ENCODE data around the gene SMYD3. TPM values are rescaled to one million over a fixed set of nuclear protein-coding genes. Genes with fewer than 3 reads are reported as not detected.

SMYD3 gene
- total RNA-seq, 2 donors from 2014 or later = 13.5 to 20.8 TPM

DNA sequence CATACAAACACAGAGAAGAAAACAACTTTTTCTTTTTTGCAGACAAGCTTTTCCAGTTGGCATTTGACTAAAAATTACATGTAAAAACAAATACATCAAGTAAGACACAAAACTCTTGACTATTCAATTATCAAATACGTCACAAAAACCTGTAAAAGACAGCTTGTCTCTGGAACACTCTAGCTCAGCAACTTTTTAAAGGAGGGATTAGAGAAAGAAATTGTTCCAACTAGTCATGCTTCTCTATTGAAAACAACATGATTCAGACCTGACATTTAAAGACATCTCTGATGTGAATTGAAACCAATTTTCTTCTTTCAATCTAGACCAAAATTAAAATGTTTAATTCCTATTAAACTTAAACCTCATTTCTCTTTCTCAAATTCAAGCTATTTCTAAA lies 30.3 kb downstream of the SMYD3 start:
- no peak for DNase-seq
- Histone ChIP-seq H3K27ac (no peak overlapping the region), H3K4me1 (no peaks in the 10 kb centered on the region), H3K4me3 (no peak overlapping the region), H3K36me3 (replicated peaks in 1 of 2; ENCODE audit: insufficient read depth in 1 of 2, low read depth in 2 of 2) (no peaks in the 10 kb centered on the region), H3K27me3 (no peaks in the 10 kb centered on the region), H3K9me3 (no peaks in the 10 kb centered on the region)
- 53 to 54% methylated on average over 1 of the region's 1 CpG for WGBS, 2 donors
- intact Hi-C loops (cut with DNase I) = no loop called here
- no peak for ATAC-seq
- TF ChIP-seq, protein P1, sequence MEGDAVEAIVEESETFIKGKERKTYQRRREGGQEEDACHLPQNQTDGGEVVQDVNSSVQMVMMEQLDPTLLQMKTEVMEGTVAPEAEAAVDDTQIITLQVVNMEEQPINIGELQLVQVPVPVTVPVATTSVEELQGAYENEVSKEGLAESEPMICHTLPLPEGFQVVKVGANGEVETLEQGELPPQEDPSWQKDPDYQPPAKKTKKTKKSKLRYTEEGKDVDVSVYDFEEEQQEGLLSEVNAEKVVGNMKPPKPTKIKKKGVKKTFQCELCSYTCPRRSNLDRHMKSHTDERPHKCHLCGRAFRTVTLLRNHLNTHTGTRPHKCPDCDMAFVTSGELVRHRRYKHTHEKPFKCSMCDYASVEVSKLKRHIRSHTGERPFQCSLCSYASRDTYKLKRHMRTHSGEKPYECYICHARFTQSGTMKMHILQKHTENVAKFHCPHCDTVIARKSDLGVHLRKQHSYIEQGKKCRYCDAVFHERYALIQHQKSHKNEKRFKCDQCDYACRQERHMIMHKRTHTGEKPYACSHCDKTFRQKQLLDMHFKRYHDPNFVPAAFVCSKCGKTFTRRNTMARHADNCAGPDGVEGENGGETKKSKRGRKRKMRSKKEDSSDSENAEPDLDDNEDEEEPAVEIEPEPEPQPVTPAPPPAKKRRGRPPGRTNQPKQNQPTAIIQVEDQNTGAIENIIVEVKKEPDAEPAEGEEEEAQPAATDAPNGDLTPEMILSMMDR (IDR thresholded peaks at IDR 0.05) = no peak
- no peak for TF ChIP-seq POLR2A (IDR thresholded peaks at IDR 0.05)

DNA sequence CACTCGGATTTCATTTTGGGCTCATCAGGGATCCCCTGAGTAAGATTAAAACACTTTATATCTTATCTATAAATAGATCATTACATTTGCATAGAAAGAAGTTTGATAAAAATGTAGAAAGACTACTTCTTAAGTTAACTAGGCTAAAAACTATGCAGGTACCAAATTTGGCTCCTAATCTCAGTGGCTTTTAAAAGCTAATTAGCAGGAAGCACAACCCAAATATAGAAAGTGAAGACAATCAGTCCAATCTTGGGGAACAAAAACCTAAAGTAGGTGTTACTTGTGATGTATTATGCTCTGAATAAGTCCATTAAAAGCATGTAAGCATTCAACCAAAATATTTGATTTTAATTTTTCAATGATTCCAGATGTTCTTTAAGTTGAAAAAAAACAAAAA lies 35.4 kb downstream of the SMYD3 start:
- Histone ChIP-seq H3K27ac (no peak overlapping the region), H3K4me1 (no peaks in the 10 kb centered on the region), H3K36me3 (replicated peaks in 1 of 2; ENCODE audit: insufficient read depth in 1 of 2, low read depth in 2 of 2) (no peaks in the 10 kb centered on the region), H3K9me3 (no peaks in the 10 kb centered on the region), H3K4me3 (no peak overlapping the region), H3K27me3 (no peaks in the 10 kb centered on the region)
- intact Hi-C loops (cut with DNase I) = no loop called here
- DNase-seq = no peak
- no peak for ATAC-seq
- TF ChIP-seq, protein P1 (IDR thresholded peaks at IDR 0.05) = no peak
- TF ChIP-seq POLR2A (IDR thresholded peaks at IDR 0.05) = no peak
- WGBS, 2 donors = 95 to 96% methylated on average over 1 of the region's 1 CpG

DNA sequence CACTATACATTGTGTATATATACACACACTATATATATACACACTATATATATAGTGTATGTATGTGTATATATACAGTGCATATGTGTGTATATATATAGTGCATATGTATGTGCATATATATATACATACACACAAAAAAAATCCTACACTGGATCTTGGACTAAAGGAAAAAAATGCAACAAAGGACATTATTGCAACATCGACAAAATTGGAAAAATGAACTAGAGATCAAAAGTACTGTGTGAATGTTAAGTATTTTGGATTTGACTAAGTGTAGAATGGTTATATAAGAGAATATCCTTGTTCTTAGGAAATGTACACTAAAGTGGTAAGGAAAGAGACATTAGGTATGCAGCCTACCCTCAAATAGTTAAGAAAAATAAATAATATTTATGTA lies 36.5 kb downstream of the SMYD3 start:
- ATAC-seq (no peak), DNase-seq (no peak)
- 96 to 100% methylated on average over 1 of the region's 1 CpG for WGBS, 2 donors
- intact Hi-C loops (cut with DNase I) = no loop called here
- H3K4me1 ChIP-seq = no peaks in the 10 kb centered on the region
- TF ChIP-seq, protein P1 (IDR thresholded peaks at IDR 0.05) = no peak
- no peak for TF ChIP-seq POLR2A (IDR thresholded peaks at IDR 0.05)
- no peaks in the 10 kb centered on the region for H3K27me3 ChIP-seq
- H3K36me3 ChIP-seq (replicated peaks in 1 of 2; ENCODE audit: insufficient read depth in 1 of 2, low read depth in 2 of 2) = no peaks in the 10 kb centered on the region
- no peak overlapping the region for H3K4me3 ChIP-seq
- no peaks in the 10 kb centered on the region for H3K9me3 ChIP-seq
- H3K27ac ChIP-seq = no peak overlapping the region

DNA sequence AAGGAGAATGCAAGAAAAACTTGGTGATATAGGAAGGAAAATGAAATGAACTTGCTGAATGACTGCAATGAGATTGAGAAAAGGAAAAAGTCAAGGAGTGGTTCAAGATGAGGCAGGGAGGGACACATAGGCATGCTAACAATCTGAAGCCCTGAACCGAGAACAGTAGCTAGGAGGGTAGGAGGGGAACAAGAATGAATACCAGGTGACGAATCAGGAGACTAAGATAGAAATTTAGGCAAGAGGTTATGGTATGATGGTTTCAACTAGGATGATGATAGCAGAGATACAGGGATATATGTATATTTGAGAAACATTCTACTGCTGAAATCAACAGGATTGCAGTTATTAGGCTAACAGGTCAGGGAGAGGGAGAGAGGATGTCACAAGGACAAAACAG lies 44.1 kb downstream of the SMYD3 start:
- WGBS, 2 donors = 85 to 91% methylated on average over 2 of the region's 2 CpGs
- intact Hi-C loops (cut with DNase I) = no loop called here

DNA sequence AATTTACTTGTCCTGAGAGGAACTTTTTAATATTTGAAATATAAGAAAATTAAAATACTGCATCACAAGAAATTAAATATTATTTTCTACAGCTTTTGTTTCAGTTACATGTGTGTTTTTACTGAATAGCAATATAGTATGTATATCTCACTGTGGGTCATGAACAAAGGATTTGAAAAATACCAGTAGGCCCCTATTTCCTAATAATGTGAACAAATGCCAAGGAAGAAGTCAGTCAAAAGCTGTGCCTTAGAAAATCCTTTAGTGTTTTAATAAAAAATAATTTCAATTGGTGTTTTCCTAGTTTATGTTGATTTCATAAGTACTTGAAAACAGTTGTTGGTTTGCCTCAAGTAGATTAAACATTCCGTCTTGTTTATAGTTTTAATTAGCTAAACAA lies 46.7 kb downstream of the SMYD3 start:
- DNase-seq (no peak), ATAC-seq (no peak)
- Histone ChIP-seq H3K27me3 (no peaks in the 10 kb centered on the region), H3K4me3 (no peak overlapping the region), H3K27ac (no peak overlapping the region), H3K4me1 (no peaks in the 10 kb centered on the region), H3K9me3 (no peaks in the 10 kb centered on the region), H3K36me3 (replicated peaks in 1 of 2; ENCODE audit: insufficient read depth in 1 of 2, low read depth in 2 of 2) (no peaks in the 10 kb centered on the region)
- TF ChIP-seq, protein P1 (IDR thresholded peaks at IDR 0.05) = no peak
- no peak for TF ChIP-seq POLR2A (IDR thresholded peaks at IDR 0.05)
- 87 to 96% methylated on average over 1 of the region's 1 CpG for WGBS, 2 donors
- intact Hi-C loops (cut with DNase I) = no loop called here

More for the DNA sequence above, 44.1 kb downstream of the SMYD3 start:
- Histone ChIP-seq H3K27ac (no peak overlapping the region), H3K4me3 (no peak overlapping the region), H3K36me3 (replicated peaks in 1 of 2; ENCODE audit: insufficient read depth in 1 of 2, low read depth in 2 of 2) (no peaks in the 10 kb centered on the region), H3K4me1 (no peaks in the 10 kb centered on the region), H3K9me3 (no peaks in the 10 kb centered on the region), H3K27me3 (no peaks in the 10 kb centered on the region)
- DNase-seq (no peak), ATAC-seq (no peak)
- TF ChIP-seq, protein P1 (IDR thresholded peaks at IDR 0.05) = no peak
- TF ChIP-seq POLR2A (IDR thresholded peaks at IDR 0.05) = no peak
